MG63 (cell line): ENCODE results near the gene CASR. TPM values are rescaled to one million over a fixed set of nuclear protein-coding genes. Genes with fewer than 3 reads are reported as not detected.
"Not testable (repeated sequence)": the region's sequence is repeated elsewhere in the genome, so short reads cannot be mapped to it uniquely, and the experiment has no call there.

Source experiments
- DNase-seq: peaks from one replicate; pipeline ENCODE4 v3.0.0-alpha.2; 2020
- H3K27me3 ChIP-seq: fragments of 250-450 bp; sonication (Bioruptor Pico); 2 replicates; pipeline ENCODE4 v1.5.1; 2020; ENCODE audit warnings: mild to moderate bottlenecking, moderate library complexity
- H3K36me3 ChIP-seq: fragments of 250-450 bp; sonication (Bioruptor Pico); 2 replicates; pipeline ENCODE4 v1.5.1; 2020; ENCODE audit warnings: mild to moderate bottlenecking, moderate library complexity
- H3K4me3 ChIP-seq: fragments of 250-450 bp; sonication (Bioruptor Pico); 2 replicates; pipeline ENCODE4 v1.5.1; 2020; ENCODE audit warnings: mild to moderate bottlenecking, moderate library complexity
- H3K9me3 ChIP-seq: fragments of 250-450 bp; sonication (Bioruptor Pico); 2 replicates; pipeline ENCODE4 v1.5.1; 2020; ENCODE audit warnings: mild to moderate bottlenecking, moderate library complexity
- total RNA-seq: library from RNA; depleted of rRNA; stranded (reverse); fragments of >200 nt; shearing (Covaris generic); gene quantifications from 2 replicates; pipeline ENCODE4 v1.2.3, GENCODE V29; 2014; ENCODE audit warnings: low replicate concordance

CASR gene
- total RNA-seq, 1 experiment from 2014 or later = not detected

DNA sequence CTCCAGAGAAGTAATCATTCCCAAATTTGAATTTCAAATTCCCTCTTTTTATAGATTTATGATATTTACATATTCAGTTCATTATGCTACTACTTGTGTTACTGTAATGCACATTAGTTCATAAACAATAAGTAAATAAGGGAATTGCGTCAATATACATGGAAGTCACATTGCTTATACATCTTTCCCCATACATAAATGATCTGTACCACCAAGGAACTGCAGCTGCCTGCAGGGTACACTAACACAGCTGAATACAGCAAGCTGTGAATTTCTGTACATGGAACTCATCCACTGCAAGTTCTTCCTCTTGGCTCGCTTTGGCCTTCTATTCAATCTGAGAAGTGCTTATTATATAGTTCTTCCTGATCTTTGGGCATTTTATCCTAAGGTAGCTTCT, 15.5 kb downstream of the CASR start:
- Histone ChIP-seq H3K36me3 (no peaks in the 10 kb centered on the region), H3K27me3 (peaks cover 3% of the 10 kb centered on the region), H3K4me3 (no peak overlapping the region), H3K9me3 (no peaks in the 10 kb centered on the region)
- no peak for DNase-seq

DNA sequence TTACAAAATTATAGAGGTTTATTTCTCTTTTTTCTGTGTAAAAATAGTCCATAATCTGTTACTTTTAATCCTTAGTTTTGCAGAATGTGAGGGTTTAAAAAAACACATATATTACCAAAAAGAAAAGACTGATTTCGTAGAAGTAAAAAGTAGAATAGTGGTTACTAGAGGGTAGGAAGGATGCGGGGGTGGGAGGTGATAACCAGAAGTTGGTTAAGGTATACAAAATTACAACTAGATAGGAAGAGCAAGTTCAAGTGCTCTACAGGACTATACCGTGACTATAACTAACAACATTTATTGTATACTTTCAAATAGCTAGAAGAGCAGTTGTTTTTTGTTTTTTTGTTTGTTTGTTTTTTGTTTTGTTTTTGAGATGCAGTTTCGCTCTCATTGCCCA, 16.1 kb downstream of the CASR start:
- H3K27me3 ChIP-seq = peaks cover 3% of the 10 kb centered on the region
- H3K36me3 ChIP-seq = no peaks in the 10 kb centered on the region
- no peak overlapping the region for H3K4me3 ChIP-seq
- DNase-seq = no peak
- no peaks in the 10 kb centered on the region for H3K9me3 ChIP-seq

DNA sequence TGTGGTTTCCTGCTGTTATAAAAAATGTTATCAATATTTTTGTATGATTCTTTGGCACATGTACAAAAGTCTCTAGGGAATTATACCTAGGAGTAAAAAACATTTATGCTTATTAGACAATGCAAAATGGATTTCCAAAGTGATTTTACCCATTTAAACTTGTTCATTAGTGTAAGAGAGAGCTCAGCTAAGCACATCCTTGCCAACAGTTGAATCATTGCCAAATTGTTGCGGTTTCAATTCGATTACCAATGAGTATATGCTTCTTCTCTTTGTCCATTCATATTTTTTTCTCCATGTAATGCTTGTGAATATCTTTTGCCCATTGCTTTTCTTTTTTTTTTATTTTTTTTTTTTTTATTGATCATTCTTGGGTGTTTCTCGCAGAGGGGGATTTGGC, 17.2 kb downstream of the CASR start:
- H3K27me3 ChIP-seq = peaks cover 6% of the 10 kb centered on the region
- DNase-seq = no peak

DNA sequence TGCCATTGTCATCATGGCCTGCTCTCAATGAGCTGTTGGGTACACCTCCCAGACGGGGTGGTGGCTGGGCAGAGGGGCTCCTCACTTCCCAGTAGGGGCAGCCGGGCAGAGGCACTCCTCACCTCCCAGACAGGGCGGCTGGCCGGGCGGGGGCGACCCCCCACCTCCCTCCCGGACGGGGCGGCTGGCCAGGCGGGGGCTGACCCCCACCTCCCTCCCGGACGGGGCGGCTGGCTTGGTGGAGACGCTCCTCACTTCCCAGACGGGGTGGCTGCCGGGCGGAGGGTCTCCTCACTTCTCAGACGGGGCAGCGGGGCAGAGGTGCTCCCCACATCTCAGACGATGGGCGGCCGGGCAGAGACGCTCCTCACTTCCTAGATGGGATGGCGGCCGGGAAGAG, 18.0 kb downstream of the CASR start:
- H3K27me3 ChIP-seq, H3K36me3 ChIP-seq, H3K9me3 ChIP-seq, DNase-seq, H3K4me3 ChIP-seq: not testable (repeated sequence)

More for the DNA sequence above, 17.2 kb downstream of the CASR start:
- Histone ChIP-seq H3K4me3 (no peak overlapping the region), H3K9me3 (no peaks in the 10 kb centered on the region), H3K36me3 (no peaks in the 10 kb centered on the region)

DNA sequence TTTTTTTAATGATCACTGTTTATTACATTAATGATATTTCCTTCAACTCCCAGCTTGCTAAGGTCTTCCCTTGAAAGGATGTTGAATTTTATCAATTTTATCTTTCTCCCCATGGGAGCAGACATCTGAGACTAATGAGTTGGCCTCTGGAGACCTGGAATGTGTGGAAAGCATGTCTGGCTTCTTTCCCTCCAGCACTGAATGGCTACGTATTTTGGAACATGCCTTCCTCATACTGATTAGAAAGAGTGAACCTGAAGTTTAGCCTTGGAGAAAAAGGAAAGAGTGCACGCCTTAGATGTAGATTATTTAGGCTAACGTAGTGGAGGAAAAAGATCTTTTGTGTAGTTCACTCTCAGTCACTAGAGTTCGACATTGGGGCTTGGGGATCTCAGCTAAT, 25.1 kb downstream of the CASR start:
- H3K4me3 ChIP-seq = no peak overlapping the region
- peaks cover 8% of the 10 kb centered on the region for H3K27me3 ChIP-seq
- DNase-seq = no peak
- H3K36me3 ChIP-seq = no peaks in the 10 kb centered on the region
- H3K9me3 ChIP-seq = no peaks in the 10 kb centered on the region; the same call in 1 of the 2 replicates

DNA sequence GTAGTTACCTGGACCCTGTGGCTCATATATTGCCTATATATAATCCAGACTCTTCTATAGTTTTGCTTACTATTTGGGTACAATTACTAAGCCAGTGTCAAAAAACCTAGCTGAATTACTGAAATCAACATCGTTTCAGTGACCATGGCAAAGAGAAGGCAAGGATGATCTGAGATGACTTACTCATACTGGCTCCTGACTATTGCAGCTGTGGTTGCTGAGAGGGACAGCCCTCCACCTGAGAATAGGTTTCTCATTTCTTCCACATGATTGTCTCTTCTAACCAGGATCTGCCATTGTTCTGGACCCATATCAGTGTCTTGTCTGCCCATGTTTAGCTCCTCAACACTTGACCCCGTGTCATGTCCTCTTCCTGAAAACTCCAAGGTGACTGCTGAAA, 30.2 kb downstream of the CASR start:
- H3K9me3 ChIP-seq = no peaks in the 10 kb centered on the region
- no peaks in the 10 kb centered on the region for H3K36me3 ChIP-seq
- no peak for DNase-seq
- H3K27me3 ChIP-seq = peaks cover 17% of the 10 kb centered on the region
- no peak overlapping the region for H3K4me3 ChIP-seq

DNA sequence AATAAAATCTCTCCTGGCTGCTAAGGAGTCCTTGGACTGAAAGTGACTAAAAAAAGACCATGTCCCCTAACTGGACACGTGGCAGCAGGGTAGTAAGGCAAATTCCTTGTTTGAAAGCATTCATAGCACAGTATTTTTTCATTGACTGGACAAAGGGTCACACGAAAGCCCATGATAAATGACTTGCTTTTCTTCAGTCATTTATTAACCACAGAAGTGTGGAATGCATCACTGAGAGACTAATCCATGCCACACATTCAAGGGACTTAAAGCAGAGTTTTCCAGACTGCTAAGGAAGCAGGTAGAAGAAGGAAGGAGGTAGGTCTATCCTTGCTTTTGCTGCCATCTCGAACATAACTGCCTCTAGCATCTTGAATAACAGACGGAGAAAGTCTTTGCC, 31.2 kb downstream of the CASR start:
- DNase-seq = no peak
- Histone ChIP-seq H3K36me3 (no peaks in the 10 kb centered on the region), H3K27me3 (peaks cover 13% of the 10 kb centered on the region), H3K9me3 (no peaks in the 10 kb centered on the region), H3K4me3 (no peak overlapping the region)

DNA sequence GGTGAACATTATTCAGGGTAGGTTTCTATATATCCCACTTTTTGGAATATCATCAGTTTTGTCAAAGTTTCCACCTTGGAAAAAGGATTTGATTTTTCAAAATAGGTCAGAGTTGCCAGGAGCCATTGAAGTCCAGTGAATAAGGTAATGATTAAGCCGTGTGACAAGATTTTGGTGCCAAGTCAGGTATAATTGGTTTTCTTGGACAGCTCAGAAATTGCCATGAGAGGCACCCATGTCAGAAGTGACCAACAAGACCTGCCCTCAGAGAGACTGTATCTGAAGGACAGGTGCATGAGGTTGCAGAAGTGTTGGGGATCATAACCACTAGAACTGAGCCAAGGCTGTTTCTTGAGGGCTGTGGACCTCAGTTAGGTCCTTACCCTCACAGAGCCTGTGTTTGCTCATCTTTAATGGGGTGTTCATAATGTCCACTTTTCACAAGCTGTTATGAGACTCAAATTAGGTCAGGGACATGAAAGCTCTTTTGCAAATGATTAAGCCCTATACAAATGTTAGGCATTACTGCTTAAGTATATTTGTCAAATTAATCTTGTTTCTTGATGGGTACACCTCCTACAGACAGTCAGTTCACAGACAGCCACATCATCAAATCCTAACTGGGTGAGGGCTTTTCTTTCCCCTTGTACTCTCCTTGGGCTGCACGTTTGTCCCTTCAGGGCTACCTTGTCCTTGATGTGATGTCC, 32.3 kb downstream of the CASR start:
- no peak for DNase-seq
- Histone ChIP-seq H3K9me3 (no peaks in the 10 kb centered on the region), H3K36me3 (no peaks in the 10 kb centered on the region)

DNA sequence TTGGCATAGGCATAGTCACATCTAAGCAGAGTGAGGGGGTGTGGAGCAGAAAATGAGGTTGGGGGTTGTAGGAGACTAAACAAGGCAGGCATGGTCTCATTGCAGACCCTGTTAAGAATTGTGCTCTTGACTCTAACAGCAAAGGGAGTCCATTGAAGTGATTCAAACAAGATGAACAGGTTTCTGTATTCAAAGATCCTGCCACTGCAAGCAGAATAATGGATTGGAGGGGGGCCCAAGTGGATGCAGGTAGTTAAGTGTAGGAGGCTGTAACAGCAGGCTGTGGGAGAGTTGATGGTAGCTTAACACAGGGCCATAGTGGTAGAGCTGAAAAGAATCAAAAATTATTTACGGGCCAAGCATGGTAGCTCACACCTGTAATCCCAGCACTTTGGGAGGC, 34.4 kb downstream of the CASR start:
- Histone ChIP-seq H3K9me3 (no peaks in the 10 kb centered on the region), H3K36me3 (no peaks in the 10 kb centered on the region), H3K27me3 (peaks cover 23% of the 10 kb centered on the region), H3K4me3 (no peak overlapping the region)
- DNase-seq = no peak

More for the DNA sequence above, 32.3 kb downstream of the CASR start:
- peaks cover 17% of the 10 kb centered on the region for H3K27me3 ChIP-seq
- no peak overlapping the region for H3K4me3 ChIP-seq

DNA sequence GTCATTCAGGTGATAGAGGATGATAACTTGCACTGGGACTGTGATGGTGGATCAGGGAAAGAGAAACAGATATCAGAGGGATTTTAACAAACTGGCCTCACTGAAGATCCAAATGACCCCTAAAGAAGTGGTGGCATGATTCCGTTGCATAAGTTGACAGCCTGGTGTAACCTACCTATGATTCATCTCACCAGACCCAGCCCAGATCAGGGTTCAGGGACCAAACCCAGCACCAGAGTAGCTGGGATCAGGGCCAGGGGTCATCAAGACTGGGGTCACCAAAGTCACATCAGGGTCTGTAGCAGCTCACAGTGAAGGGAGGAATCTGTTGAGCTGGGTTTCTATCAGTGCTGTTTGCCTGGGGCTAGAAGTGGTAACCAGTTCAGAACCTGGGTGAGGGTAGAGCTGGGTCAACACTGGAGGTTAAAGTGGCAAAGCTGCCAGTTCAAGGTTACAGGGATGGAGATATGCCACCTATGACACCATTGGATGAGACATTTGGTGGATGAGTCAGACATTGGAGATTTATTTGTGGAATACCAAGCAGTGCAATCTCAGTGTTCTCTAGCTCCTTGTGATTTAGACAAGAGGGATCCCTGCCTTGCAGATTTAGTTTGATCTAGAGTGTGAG, 35.9 kb downstream of the CASR start:
- no peak for DNase-seq
- no peaks in the 10 kb centered on the region for H3K9me3 ChIP-seq
- H3K36me3 ChIP-seq = no peaks in the 10 kb centered on the region
- H3K4me3 ChIP-seq = no peak overlapping the region
- peaks cover 26% of the 10 kb centered on the region for H3K27me3 ChIP-seq

DNA sequence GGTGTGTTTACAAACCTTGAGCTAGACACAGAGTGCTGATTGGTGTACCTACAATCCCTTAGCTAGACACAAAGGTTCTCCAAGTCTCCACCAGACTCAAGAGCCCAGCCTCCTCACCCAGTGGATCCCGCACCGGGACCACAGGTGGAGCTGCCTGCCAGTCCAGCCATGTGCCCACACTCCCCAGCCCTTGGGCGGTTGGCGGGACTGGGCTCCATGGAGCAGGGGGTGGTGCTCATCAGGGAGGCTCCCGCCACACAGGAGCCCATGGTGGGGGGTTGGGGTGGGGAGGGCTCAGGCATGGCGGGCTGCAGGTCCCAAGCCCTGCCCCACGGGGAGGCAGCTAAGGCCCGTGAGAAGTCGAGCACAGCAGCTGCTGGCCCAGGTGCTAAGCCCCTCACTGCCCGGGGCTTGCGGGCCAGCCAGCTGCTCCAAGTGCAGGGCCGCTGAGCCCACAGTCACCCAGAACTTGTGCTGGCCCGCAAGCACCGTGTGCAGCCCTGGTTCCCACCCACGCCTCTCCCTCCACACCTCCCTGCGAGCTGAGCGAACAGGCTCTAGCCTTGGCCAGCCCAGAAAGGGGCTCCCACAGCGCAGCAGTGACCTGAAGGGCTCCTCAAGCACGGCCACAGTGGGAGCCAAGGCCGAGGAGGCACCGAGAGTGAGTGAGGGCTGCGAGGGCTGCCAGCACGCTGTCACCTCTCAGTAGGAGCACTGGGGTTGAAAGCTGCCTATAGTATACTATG, 43.7 kb downstream of the CASR start:
- no peak for DNase-seq
- Histone ChIP-seq H3K4me3 (no peak overlapping the region), H3K27me3 (peaks cover 9% of the 10 kb centered on the region), H3K9me3 (no peaks in the 10 kb centered on the region), H3K36me3 (no peaks in the 10 kb centered on the region)

DNA sequence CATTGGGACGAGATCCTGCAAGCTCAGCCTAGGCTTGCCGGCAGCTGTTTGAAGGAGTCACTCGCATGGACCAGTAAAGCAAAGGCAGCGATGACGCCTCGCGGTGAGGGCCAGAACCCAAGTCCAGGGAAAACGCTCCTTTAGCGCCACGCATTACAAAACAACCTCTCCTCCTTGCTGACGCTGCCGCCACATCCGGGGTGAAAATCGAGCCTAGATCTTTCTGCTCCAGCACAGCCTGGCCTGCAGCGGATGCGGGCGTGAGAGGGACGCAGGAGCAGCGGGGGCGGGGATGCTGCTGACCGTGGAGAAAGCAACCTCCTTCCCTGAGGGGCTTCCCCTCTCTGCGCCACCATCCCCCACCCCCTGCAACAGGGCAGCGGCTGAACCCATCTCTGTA, 46.7 kb downstream of the CASR start:
- no peaks in the 10 kb centered on the region for H3K9me3 ChIP-seq
- H3K36me3 ChIP-seq = no peaks in the 10 kb centered on the region
- no peak for DNase-seq
- H3K27me3 ChIP-seq = no peaks in the 10 kb centered on the region
- no peak overlapping the region for H3K4me3 ChIP-seq

DNA sequence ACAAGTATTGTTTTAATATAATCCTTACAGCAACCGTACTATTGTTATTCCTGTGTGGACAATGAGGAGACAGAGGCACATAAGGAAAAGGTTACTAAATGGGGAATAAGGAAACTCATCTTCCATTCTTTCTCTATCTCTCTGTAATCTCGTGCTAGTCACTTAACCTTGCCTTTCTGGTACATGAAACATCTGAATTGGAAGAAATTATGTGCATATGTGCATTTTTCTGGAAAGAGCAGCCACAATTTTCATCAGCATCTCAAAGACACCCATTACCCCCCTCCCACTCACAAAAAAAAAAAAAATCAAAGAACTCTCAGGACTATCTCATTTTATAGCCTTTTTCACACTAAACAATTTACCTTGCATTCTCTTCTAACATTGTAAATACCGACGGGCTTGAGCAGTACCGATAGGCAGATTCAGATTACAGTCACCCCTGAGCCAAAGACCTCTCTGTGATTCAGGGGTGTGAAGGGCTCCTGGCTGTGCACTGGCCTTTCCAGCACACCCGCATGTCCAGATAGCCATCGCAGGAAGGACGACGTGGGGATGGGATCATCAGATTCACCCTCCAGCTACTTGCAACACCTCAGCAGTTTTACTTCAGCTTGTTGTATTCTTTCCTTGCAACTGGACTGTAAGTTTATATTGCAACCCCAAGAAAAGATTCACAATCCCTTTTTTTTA, 48.1 kb downstream of the CASR start:
- Histone ChIP-seq H3K9me3 (no peaks in the 10 kb centered on the region), H3K27me3 (no peaks in the 10 kb centered on the region), H3K4me3 (no peak overlapping the region), H3K36me3 (no peaks in the 10 kb centered on the region)
- no peak for DNase-seq

DNA sequence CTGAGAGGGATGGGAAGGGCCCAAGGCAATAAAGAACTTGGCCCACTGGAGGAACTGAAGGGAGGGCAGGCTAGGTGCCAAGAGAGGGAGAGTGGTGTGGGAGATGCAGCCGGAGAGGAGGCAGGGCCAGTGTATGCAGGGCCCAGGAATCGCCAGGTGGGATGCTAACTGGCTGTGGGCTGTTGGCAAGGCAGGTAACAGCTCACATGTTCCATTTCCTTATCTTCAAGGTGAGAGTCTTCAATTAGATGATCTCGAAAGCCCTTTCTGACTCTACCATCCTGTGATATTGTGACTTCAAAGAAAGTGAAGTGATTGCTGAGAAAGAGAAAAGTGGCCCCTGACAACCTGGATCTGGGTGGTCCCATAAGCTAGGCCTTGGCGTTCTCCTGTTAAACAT, 49.0 kb downstream of the CASR start:
- DNase-seq = no peak
- no peaks in the 10 kb centered on the region for H3K9me3 ChIP-seq
- H3K4me3 ChIP-seq = no peak overlapping the region
- no peaks in the 10 kb centered on the region for H3K27me3 ChIP-seq
- H3K36me3 ChIP-seq = no peaks in the 10 kb centered on the region

DNA sequence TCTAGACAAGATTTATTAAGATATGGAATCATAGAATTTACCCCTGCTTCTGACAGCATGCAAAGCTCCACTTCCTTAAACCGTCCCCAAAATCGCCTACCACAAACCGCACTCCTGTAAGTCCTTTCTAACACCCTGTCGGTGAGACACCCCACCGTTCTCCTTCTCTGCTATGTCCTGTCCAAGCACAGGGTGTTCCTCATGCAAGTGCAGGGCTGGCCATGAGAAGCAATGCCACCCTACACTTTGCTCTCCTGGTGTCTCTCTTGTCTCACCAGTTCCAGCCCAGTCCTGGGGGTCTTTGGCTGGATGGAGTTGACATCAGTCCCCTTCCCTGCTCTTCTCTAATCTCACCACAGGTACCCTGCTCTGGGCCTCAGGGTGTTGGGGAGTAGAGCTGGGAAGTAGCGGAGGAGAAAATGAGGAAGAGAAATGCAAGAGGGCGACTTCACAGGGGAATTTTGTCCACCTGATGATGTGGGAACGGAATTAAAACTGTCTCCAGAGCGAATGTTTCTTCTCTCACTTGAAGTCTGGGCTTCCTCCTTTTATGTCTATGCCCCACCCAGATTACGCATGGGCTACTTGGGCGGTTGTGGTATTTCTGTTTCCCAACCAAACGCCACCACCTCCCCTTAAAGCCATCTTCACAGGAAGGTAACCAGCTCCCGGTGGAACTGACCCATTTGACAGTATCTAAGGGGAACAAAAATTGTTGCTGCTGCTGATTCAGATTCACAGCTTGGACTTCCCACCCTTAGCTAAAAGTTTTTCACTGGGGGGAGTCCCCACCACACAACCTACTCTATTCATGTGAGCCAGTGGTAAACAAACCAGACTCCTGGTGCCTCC, 49.9 kb downstream of the CASR start:
- no peaks in the 10 kb centered on the region for H3K36me3 ChIP-seq
- no peaks in the 10 kb centered on the region for H3K27me3 ChIP-seq
- DNase-seq = no peak

DNA sequence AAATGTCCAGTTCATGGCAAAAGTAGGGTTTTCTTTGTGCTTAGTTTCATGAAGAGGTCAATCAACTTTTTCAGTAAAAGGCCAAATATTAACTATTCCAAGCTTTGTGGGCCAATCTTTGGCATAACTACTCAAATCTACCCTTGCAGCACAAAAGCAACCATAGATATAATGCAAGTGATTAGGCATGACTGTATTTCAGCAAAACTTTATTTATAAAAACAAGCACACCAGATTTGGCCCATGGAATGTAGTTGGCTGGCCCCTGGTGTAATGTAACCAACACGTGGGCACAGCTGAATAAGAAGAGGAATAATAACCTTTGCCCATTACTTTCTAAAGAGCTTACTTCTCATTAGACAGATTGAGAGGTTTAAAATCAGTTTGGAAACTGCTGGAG, 50.6 kb downstream of the CASR start:
- Histone ChIP-seq H3K4me3 (no peak overlapping the region), H3K36me3 (no peaks in the 10 kb centered on the region), H3K27me3 (no peaks in the 10 kb centered on the region), H3K9me3 (no peaks in the 10 kb centered on the region)
- DNase-seq = no peak

More for the DNA sequence above, 49.9 kb downstream of the CASR start:
- H3K9me3 ChIP-seq = no peaks in the 10 kb centered on the region
- no peak overlapping the region for H3K4me3 ChIP-seq
